GM23338 (cell line): ENCODE results near the gene RPS5.

ENCODE experiments used
- CREB1 ChIP-seq: fragments of 250-450 bp; sonication (Bioruptor Pico); IDR thresholded peaks from 2 replicates; pipeline ENCODE4 v1.5.0; 2020; ENCODE audit warnings: low read depth, mild to moderate bottlenecking, moderate library complexity
- CTCF ChIP-seq, 2 experiments: fragments of 200-600 bp in 1 of 2; sonication (generic) in 1 of 2; conservative IDR thresholded peaks; 2 replicates each; pipeline versions ENCODE4 v1.5.1 to v1.6.1; 2016 to 2017; ENCODE audit warnings: antibody characterized with exemption in 2 of 2, low read depth in 2 of 2, mild to moderate bottlenecking in 2 of 2, moderate library complexity in 1 of 2
- ETS1 ChIP-seq: IDR thresholded peaks from 2 replicates; pipeline ENCODE4 v1.6.1; 2016; ENCODE audit warnings: antibody characterized with exemption
- EZH2 ChIP-seq: fragments of 200-600 bp; sonication (generic); IDR thresholded peaks from one replicate; pipeline ENCODE4 v1.8.0; 2017; ENCODE audit warnings: antibody characterized with exemption, mild to moderate bottlenecking, low read depth; ENCODE audit not compliant: unreplicated experiment
- EZH2phosphoT487 ChIP-seq: fragments of 200-600 bp; sonication (generic); IDR thresholded peaks from one replicate; pipeline ENCODE4 v1.8.1; 2018; ENCODE audit warnings: antibody characterized with exemption; ENCODE audit not compliant: unreplicated experiment
- JUNB ChIP-seq: IDR thresholded peaks from one replicate; pipeline ENCODE4 v1.6.1; 2016; ENCODE audit warnings: antibody characterized with exemption; ENCODE audit not compliant: unreplicated experiment
- POLR2AphosphoS5 ChIP-seq: IDR thresholded peaks from 2 replicates; pipeline ENCODE4 v1.6.1; 2016; ENCODE audit warnings: antibody characterized with exemption, low read depth
- REST ChIP-seq: IDR thresholded peaks from one replicate; pipeline ENCODE4 v1.6.1; 2018; ENCODE audit warnings: antibody characterized with exemption; ENCODE audit not compliant: unreplicated experiment
- ZNF462 ChIP-seq: fragments of 250-450 bp; sonication (Bioruptor Pico); IDR thresholded peaks from 2 replicates; pipeline ENCODE4 v1.5.0; 2020; ENCODE audit warnings: mild to moderate bottlenecking, moderate library complexity

- TF ChIP-seq CTCF (conservative IDR thresholded peaks at IDR 0.05; ENCODE audit: low read depth in 2 of 2) (no peak), REST (no peak), ETS1 (no peak), EZH2 (no peak), CREB1 (CRISPR knock-in tag) (no peak), JUNB (no peak), POLR2AphosphoS5 (peak; percentile 66), ZNF462 (CRISPR knock-in tag) (no peak), EZH2phosphoT487 (no peak)
Observed at GRCh38 chr19:58395220-58395978, 8.3 kb downstream of the RPS5 start, which contains the start of gene RNF225.
